Measurements from ENCODE around the gene ARF3. TPM values are rescaled to one million over a fixed set of nuclear protein-coding genes. Genes with fewer than 3 reads are reported as not detected.
A peak's percentile ranks its signal among the peaks of the same experiment; 100 is the strongest.

Gene ARF3
- polyA plus RNA-seq, 1 of the 3 experiments (the other 2 are of a cell fraction): 204 TPM

DNA sequence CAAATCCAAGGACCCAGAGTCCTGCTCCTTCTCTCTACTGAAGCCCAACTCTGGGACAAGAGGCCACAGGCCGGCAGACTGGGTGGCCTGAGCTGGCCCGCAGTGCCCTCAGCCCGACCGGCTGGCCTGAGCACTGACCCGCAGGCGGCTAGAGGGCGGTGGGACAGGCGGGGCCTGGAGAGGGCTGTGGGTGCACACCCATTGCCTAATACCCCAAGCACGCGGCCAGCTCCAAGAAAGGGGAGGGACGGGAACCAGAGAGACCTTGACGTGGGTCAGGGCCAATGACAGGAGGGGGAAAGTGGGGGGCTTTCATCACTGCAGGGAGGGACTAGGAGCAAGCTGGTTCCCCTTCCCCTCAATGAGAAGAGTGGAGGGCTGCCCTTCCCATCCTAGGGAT is 16.2 kb upstream of the ARF3 start:
- Histone ChIP-seq H4K20me1 (ENCODE audit: insufficient read depth) (no peaks in the 10 kb centered on the region), H3K4me1 (ENCODE audit: control insufficient read depth in 1 of 2, insufficient read depth in 2 of 2, low read depth in 1 of 2, low read length in 1 of 2) (peaks cover 0 to 16% of the 10 kb centered on the region in 2 experiments; a peak in 1 of 4 replicates), H3K36me3 (replicated peaks in 1 of 2; ENCODE audit: control insufficient read depth in 1 of 2, insufficient read depth in 2 of 2, low read length in 1 of 2) (no peaks in the 10 kb centered on the region), H3K9me2 (no peaks in the 10 kb centered on the region), H3K27me3 (ENCODE audit: insufficient read depth) (peaks cover 53% of the 10 kb centered on the region), H3K9ac (no peak overlapping the region), H3K4me3 (ENCODE audit: low read depth in 2 of 2, low read length in 1 of 2) (no peak overlapping the region), H2AFZ (ENCODE audit: low read depth) (no peak overlapping the region), H3K79me2 (ENCODE audit: insufficient read depth) (no peaks in the 10 kb centered on the region), H3K4me2 (peak overlapping the region; percentile 24; the same call in 1 of the 2 replicates), H3K27ac (ENCODE audit: low read depth in 2 of 2, low read length in 1 of 2) (no peak overlapping the region), H3F3A (replicated peaks; ENCODE audit: insufficient read depth) (peaks cover 10% of the 10 kb centered on the region), H3K9me3 (no peaks in the 10 kb centered on the region)
- ChIA-PET CTCF (interaction anchor here (0.9 to 32.2 kb wide), 5 partner anchors 16 to 121 kb away, joined by 3 to 935 read pairs (median 9); partner anchors contain the start of genes ARF3, DDN and WNT1), POLR2A (interaction anchor here (0.6 kb wide), 1 partner anchor 69 kb away, joined by 3 read pairs; a partner anchor contains a TSS)
- TF ChIP-seq TAF1 (IDR thresholded peaks at IDR 0.05; ENCODE audit: borderline replicate concordance, low read depth, low read length) (no peak), RCOR1 (IDR thresholded peaks at IDR 0.05; ENCODE audit: low read length) (no peak), GATA2 (CRISPR knock-in tag; IDR thresholded peaks at IDR 0.05) (no peak), NFIC (IDR thresholded peaks at IDR 0.05; ENCODE audit: borderline replicate concordance) (no peak), CHD2 (IDR thresholded peaks at IDR 0.05; ENCODE audit: low read length, partially characterized antibody) (no peak), FOSL2 (IDR thresholded peaks at IDR 0.05; ENCODE audit: borderline replicate concordance, low read depth) (no peak), POLR2AphosphoS5 (IDR thresholded peaks at IDR 0.05; ENCODE audit: low read depth, low read length) (no peak), MXI1 (IDR thresholded peaks at IDR 0.05; ENCODE audit: low read depth, low read length) (no peak), EP300 (IDR thresholded peaks at IDR 0.05; ENCODE audit: borderline replicate concordance in 1 of 2, low read depth in 1 of 2, low read length in 1 of 2) (no peak), ELF1 (IDR thresholded peaks at IDR 0.05) (no peak), RAD21 (IDR thresholded peaks at IDR 0.05; ENCODE audit: low read length) (no peak)
- TF ChIP-seq, protein P1, sequence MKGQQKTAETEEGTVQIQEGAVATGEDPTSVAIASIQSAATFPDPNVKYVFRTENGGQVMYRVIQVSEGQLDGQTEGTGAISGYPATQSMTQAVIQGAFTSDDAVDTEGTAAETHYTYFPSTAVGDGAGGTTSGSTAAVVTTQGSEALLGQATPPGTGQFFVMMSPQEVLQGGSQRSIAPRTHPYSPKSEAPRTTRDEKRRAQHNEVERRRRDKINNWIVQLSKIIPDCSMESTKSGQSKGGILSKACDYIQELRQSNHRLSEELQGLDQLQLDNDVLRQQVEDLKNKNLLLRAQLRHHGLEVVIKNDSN (IDR thresholded peaks at IDR 0.05; ENCODE audit: borderline replicate concordance, low read depth): no peak
- TF ChIP-seq, protein P2, sequence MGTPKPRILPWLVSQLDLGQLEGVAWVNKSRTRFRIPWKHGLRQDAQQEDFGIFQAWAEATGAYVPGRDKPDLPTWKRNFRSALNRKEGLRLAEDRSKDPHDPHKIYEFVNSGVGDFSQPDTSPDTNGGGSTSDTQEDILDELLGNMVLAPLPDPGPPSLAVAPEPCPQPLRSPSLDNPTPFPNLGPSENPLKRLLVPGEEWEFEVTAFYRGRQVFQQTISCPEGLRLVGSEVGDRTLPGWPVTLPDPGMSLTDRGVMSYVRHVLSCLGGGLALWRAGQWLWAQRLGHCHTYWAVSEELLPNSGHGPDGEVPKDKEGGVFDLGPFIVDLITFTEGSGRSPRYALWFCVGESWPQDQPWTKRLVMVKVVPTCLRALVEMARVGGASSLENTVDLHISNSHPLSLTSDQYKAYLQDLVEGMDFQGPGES (IDR thresholded peaks at IDR 0.05; ENCODE audit: low read depth, low read length): no peak
- DNase-seq: peak; percentile 40
- WGBS (ENCODE audit: low lambda C conversion rate): 13% methylated on average over 4 of the region's 12 CpGs

DNA sequence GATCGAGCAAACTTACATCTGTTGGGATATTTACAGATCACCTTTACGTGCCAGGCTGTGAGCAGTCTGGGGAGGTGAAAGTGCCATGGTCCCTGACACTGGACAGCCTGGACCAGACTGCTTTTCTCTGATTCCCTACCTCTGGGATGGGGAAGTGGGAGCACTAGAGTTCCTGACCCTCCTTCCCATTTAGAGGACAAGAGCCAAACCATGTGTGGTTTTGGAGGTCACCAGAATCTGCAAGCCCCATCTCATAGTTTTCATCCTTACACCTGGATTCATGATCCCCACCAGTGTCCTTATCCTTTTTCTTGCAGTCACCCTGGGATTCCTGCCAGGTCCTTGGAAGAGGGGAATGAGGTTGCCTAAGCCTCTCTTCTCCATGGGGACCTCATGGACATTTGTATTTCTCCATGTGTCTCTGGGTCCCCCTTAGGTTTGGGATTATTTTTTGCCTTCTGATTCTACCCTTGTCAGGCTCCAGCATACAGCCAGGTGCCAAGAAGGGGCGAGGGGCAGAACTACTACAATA is 15.7 kb upstream of the ARF3 start:
- H3K36me3 ChIP-seq (replicated peaks in 1 of 2; ENCODE audit: control insufficient read depth in 1 of 2, insufficient read depth in 2 of 2, low read length in 1 of 2): no peaks in the 10 kb centered on the region
- H4K20me1 ChIP-seq (ENCODE audit: insufficient read depth): no peaks in the 10 kb centered on the region
- peaks cover 49% of the 10 kb centered on the region for H3K27me3 ChIP-seq (ENCODE audit: insufficient read depth)
- ChIA-PET CTCF (interaction anchor here (0.9 to 32.2 kb wide), 6 partner anchors 15 to 82 kb away, joined by 3 to 935 read pairs (median 6); partner anchors contain the start of genes ARF3, DDN and WNT1), POLR2A (interaction anchor here (0.6 kb wide), 1 partner anchor 69 kb away, joined by 3 read pairs; a partner anchor contains a TSS)
- peak overlapping the region; percentile 78; the same call in 1 of the 2 replicates for H3K4me2 ChIP-seq
- H3K4me3 ChIP-seq (ENCODE audit: low read depth in 2 of 2, low read length in 1 of 2): no peak overlapping the region
- no peaks in the 10 kb centered on the region for H3K79me2 ChIP-seq (ENCODE audit: insufficient read depth)
- H3K27ac ChIP-seq (ENCODE audit: low read depth in 2 of 2, low read length in 1 of 2): no peak overlapping the region
- H3K9ac ChIP-seq: no peak overlapping the region
- no peak overlapping the region for H2AFZ ChIP-seq (ENCODE audit: low read depth)
- H3K4me1 ChIP-seq (ENCODE audit: control insufficient read depth in 1 of 2, insufficient read depth in 2 of 2, low read depth in 1 of 2, low read length in 1 of 2): peaks cover 0 to 13% of the 10 kb centered on the region in 2 experiments; a peak in 1 of 4 replicates
- H3F3A ChIP-seq (replicated peaks; ENCODE audit: insufficient read depth): peaks cover 10% of the 10 kb centered on the region
- 15% methylated on average over 3 of the region's 3 CpGs for WGBS (ENCODE audit: low lambda C conversion rate)
- H3K9me2 ChIP-seq: no peaks in the 10 kb centered on the region
- DNase-seq: no peak
- no peaks in the 10 kb centered on the region for H3K9me3 ChIP-seq
- TF ChIP-seq MAX (IDR thresholded peaks at IDR 0.05; ENCODE audit: low read depth) (no peak), NFIC (IDR thresholded peaks at IDR 0.05; ENCODE audit: borderline replicate concordance) (no peak), RFX5 (IDR thresholded peaks at IDR 0.05; ENCODE audit: low read length) (no peak), FOXM1 (IDR thresholded peaks at IDR 0.05; ENCODE audit: low read depth) (no peak), FOSL2 (IDR thresholded peaks at IDR 0.05; ENCODE audit: borderline replicate concordance, low read depth) (no peak), PBX3 (IDR thresholded peaks at IDR 0.05) (no peak), REST (IDR thresholded peaks at IDR 0.05; ENCODE audit: low read depth, low read length) (no peak), USF2 (IDR thresholded peaks at IDR 0.05; ENCODE audit: borderline replicate concordance, low read depth, low read length) (no peak)

All from SK-N-SH (cell line).